ENCODE data around the gene LSP1.

The LSP1 gene

GRCh38 chr11:1863352-1864216, 10.7 kb downstream of the LSP1 start:
- DNase-seq (ENCODE audit: insufficient read length, low spot score): peak; percentile 97
- no peak for FAIRE-seq
- TF ChIP-seq POLR2A (IDR thresholded peaks at IDR 0.05; ENCODE audit: low read depth, low read length): peak; percentile 30; the same call in 1 of the 2 replicates

- FAIRE-seq (no peak), DNase-seq (ENCODE audit: insufficient read length, low spot score) (no peak)
- TF ChIP-seq POLR2A (IDR thresholded peaks at IDR 0.05; ENCODE audit: low read depth, low read length): no peak
Measured at GRCh38 chr11:1864231-1864630, 11.3 kb downstream of the LSP1 start.

GRCh38 chr11:1864831-1865665, 12.2 kb downstream of the LSP1 start:
- DNase-seq (ENCODE audit: insufficient read length, low spot score) (no peak), FAIRE-seq (no peak)
- TF ChIP-seq POLR2A (IDR thresholded peaks at IDR 0.05; ENCODE audit: low read depth, low read length): no peak

- no peak for FAIRE-seq
- TF ChIP-seq POLR2A (IDR thresholded peaks at IDR 0.05; ENCODE audit: low read depth, low read length): no peak
Measured at GRCh38 chr11:1866226-1866625, 13.3 kb downstream of the LSP1 start.

GRCh38 chr11:1866776-1867175, 13.9 kb downstream of the LSP1 start:
- no peak for TF ChIP-seq POLR2A (IDR thresholded peaks at IDR 0.05; ENCODE audit: low read depth, low read length)
- FAIRE-seq: no peak
- DNase-seq (ENCODE audit: insufficient read length, low spot score): no peak

More at GRCh38 chr11:1866226-1866625, 13.3 kb downstream of the LSP1 start:
- no peak for DNase-seq (ENCODE audit: insufficient read length, low spot score)

GRCh38 chr11:1867381-1867780, 14.5 kb downstream of the LSP1 start:
- DNase-seq (ENCODE audit: insufficient read length, low spot score): no peak
- TF ChIP-seq POLR2A (IDR thresholded peaks at IDR 0.05; ENCODE audit: low read depth, low read length): no peak
- FAIRE-seq: no peak

- no peak for TF ChIP-seq POLR2A (IDR thresholded peaks at IDR 0.05; ENCODE audit: low read depth, low read length)
- no peak for FAIRE-seq
- no peak for DNase-seq (ENCODE audit: insufficient read length, low spot score)
Measured at GRCh38 chr11:1868056-1868635, 15.3 kb downstream of the LSP1 start.

- DNase-seq (ENCODE audit: insufficient read length, low spot score) (no peak), FAIRE-seq (no peak)
- no peak for TF ChIP-seq POLR2A (IDR thresholded peaks at IDR 0.05; ENCODE audit: low read depth, low read length)
Measured at GRCh38 chr11:1868636-1869291, 15.9 kb downstream of the LSP1 start.

GRCh38 chr11:1869427-1870325, 16.8 kb downstream of the LSP1 start:
- FAIRE-seq (no peak), DNase-seq (ENCODE audit: insufficient read length, low spot score) (no peak)
- no peak for TF ChIP-seq POLR2A (IDR thresholded peaks at IDR 0.05; ENCODE audit: low read depth, low read length)

- FAIRE-seq (no peak), DNase-seq (ENCODE audit: insufficient read length, low spot score) (no peak)
- 0 out of 2 replicates have a peak, but pooled peaks have one; percentile 10 for TF ChIP-seq POLR2A (IDR thresholded peaks at IDR 0.05; ENCODE audit: low read depth, low read length)
Measured at GRCh38 chr11:1870326-1870696, 17.4 kb downstream of the LSP1 start.

GRCh38 chr11:1870721-1871466, 18.0 kb downstream of the LSP1 start:
- no peak for TF ChIP-seq POLR2A (IDR thresholded peaks at IDR 0.05; ENCODE audit: low read depth, low read length)
- DNase-seq (ENCODE audit: insufficient read length, low spot score) (no peak), FAIRE-seq (no peak)

GRCh38 chr11:1871531-1871930, 18.6 kb downstream of the LSP1 start:
- FAIRE-seq (no peak), DNase-seq (ENCODE audit: insufficient read length, low spot score) (no peak)
- no peak for TF ChIP-seq POLR2A (IDR thresholded peaks at IDR 0.05; ENCODE audit: low read depth, low read length)
